PC-9 (cell line): ENCODE measurements around the gene LHX6. TPM values are rescaled to one million over a fixed set of nuclear protein-coding genes. Genes with fewer than 3 reads are reported as not detected.

Experiments used
- BruUV-seq: library from RNA; stranded (reverse); fragments of 400-500 nt; replicated peaks from 2 replicates; lab custom pipeline; 2021; lab: Mats Ljungman, UMichigan
- CTCF ChIA-PET: fragments of 300-600 bp; sonication (Branson Sonifier 250); formaldehyde crosslinking; loops from one replicate; lab custom pipeline; 2022; ENCODE audit warnings: antibody characterized with exemption; lab: Charles Lee
- POLR2A ChIA-PET: fragments of 300-600 bp; sonication (Branson Sonifier 250); formaldehyde crosslinking; loops from one replicate; lab custom pipeline; 2022; ENCODE audit warnings: antibody characterized with exemption; ENCODE audit not compliant: unreplicated experiment; lab: Charles Lee
- DNase-seq, 2 experiments: peaks; one replicate each; pipeline versions ENCODE4 v3.0.0 to v3.0.0-alpha.2; 2015 to 2022; ENCODE audit warnings: mixed read lengths in 1 of 2
- H2AFZ ChIP-seq: fragments of 200-600 bp; sonication (generic); 2 replicates; pipeline ENCODE4 v1.8.1; 2017; ENCODE audit warnings: antibody characterized with exemption
- H3F3A ChIP-seq: fragments of 200-600 bp; sonication (generic); 2 replicates; pipeline ENCODE4 v1.8.1; 2017; ENCODE audit warnings: antibody characterized with exemption, mild to moderate bottlenecking, low read depth; ENCODE audit not compliant: insufficient read depth
- H3K27ac ChIP-seq: fragments of 200-600 bp; sonication (generic); 2 replicates; pipeline ENCODE4 v1.6.1; 2016; ENCODE audit warnings: mixed run types
- H3K27me3 ChIP-seq: fragments of 200-600 bp; sonication (generic); 2 replicates; pipeline ENCODE4 v1.6.1; 2016; ENCODE audit warnings: low read depth, mixed run types; ENCODE audit not compliant: insufficient read depth
- H3K36me3 ChIP-seq: fragments of 200-600 bp; sonication (generic); 2 replicates; pipeline ENCODE4 v1.6.1; 2016; ENCODE audit warnings: low read depth, mixed run types
- H3K4me1 ChIP-seq: fragments of 200-600 bp; sonication (generic); replicated peaks from 2 replicates; pipeline ENCODE4 v1.6.1; 2016; ENCODE audit warnings: mixed run types; ENCODE audit not compliant: insufficient read depth
- H3K4me2 ChIP-seq: fragments of 200-600 bp; sonication (generic); 2 replicates; pipeline ENCODE4 v1.6.1; 2017; ENCODE audit warnings: mixed run types
- H3K4me3 ChIP-seq: fragments of 200-600 bp; sonication (generic); 2 replicates; pipeline ENCODE4 v1.6.1; 2016; ENCODE audit warnings: mixed run types
- H3K79me2 ChIP-seq: fragments of 200-600 bp; sonication (generic); 2 replicates; pipeline ENCODE4 v1.6.1; 2017; ENCODE audit warnings: low read depth, mixed run types
- H3K9me2 ChIP-seq: fragments of 200-600 bp; sonication (generic); 2 replicates; pipeline ENCODE4 v1.8.1; 2017; ENCODE audit warnings: mild to moderate bottlenecking; ENCODE audit not compliant: insufficient read depth
- H3K9me3 ChIP-seq: fragments of 200-600 bp; sonication (generic); 2 replicates; pipeline ENCODE4 v1.8.1; 2016; ENCODE audit warnings: low read depth; ENCODE audit not compliant: insufficient read depth
- H4K20me1 ChIP-seq: fragments of 200-600 bp; sonication (generic); 2 replicates; pipeline ENCODE4 v1.8.1; 2017; ENCODE audit not compliant: insufficient read depth
- EZH2 ChIP-seq: fragments of 200-600 bp; sonication (generic); IDR thresholded peaks from 2 replicates; pipeline ENCODE4 v1.8.0; 2017; ENCODE audit warnings: antibody characterized with exemption, low read depth
- intact Hi-C: fragments of 100-400 bp; cut with micrococcal nuclease; formaldehyde crosslinking; loops from one replicate; pipeline ENCODE4 v1.10.0; 2022; ENCODE audit not compliant: unreplicated experiment
- total RNA-seq: library from RNA; stranded (reverse); gene quantifications from 2 replicates; pipeline ENCODE4 v1.2.3, GENCODE V29; 2021
- TF ChIP-seq, protein P1 (sequence below): fragments of 200-600 bp; sonication (generic); conservative IDR thresholded peaks from 2 replicates; pipeline ENCODE4 v1.6.1; 2017; ENCODE audit warnings: mixed run types, antibody characterized with exemption, mild to moderate bottlenecking, moderate library complexity

LHX6 gene
- total RNA-seq, 1 experiment from 2014 or later, result not detected

DNA sequence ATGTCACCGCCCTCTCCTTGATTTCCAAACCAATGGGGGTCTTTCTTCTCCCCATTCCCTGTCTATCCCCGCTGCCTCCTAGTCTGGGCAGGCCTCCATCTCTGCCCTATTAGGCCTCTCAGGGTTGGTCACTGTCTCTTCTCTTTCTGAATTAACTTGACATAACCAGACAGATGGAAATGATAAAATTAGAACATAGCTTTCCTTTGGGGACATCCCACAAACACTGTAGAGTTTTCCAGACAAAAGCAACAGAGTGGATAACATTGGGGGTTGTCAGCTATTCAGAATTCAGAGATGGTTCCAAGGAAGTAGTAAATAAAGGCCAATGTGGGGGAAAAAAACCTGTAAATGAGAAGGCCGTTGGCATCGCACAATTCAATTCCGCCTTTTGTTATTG lies 24.7 kb downstream of the LHX6 start:
- H3K27me3 ChIP-seq, result peaks cover 29% of the 10 kb centered on the region
- ChIA-PET POLR2A (no interaction called here), CTCF (no interaction called here)
- DNase-seq, result no peak
- no TSS peak for BruUV-seq
- no peaks in the 10 kb centered on the region for H3K4me1 ChIP-seq
- no peaks in the 10 kb centered on the region for H3K79me2 ChIP-seq
- H3K27ac ChIP-seq, result no peak overlapping the region
- no peak for TF ChIP-seq EZH2
- TF ChIP-seq, protein P1, sequence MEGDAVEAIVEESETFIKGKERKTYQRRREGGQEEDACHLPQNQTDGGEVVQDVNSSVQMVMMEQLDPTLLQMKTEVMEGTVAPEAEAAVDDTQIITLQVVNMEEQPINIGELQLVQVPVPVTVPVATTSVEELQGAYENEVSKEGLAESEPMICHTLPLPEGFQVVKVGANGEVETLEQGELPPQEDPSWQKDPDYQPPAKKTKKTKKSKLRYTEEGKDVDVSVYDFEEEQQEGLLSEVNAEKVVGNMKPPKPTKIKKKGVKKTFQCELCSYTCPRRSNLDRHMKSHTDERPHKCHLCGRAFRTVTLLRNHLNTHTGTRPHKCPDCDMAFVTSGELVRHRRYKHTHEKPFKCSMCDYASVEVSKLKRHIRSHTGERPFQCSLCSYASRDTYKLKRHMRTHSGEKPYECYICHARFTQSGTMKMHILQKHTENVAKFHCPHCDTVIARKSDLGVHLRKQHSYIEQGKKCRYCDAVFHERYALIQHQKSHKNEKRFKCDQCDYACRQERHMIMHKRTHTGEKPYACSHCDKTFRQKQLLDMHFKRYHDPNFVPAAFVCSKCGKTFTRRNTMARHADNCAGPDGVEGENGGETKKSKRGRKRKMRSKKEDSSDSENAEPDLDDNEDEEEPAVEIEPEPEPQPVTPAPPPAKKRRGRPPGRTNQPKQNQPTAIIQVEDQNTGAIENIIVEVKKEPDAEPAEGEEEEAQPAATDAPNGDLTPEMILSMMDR, result no peak
- H4K20me1 ChIP-seq, result no peaks in the 10 kb centered on the region
- no peaks in the 10 kb centered on the region for H3K9me3 ChIP-seq
- H3K4me2 ChIP-seq, result no peak overlapping the region
- no peak overlapping the region for H2AFZ ChIP-seq
- no peaks in the 10 kb centered on the region for H3K9me2 ChIP-seq
- H3K4me3 ChIP-seq, result no peak overlapping the region
- no peaks in the 10 kb centered on the region for H3F3A ChIP-seq
- intact Hi-C loops, result no loop called here
- no peaks in the 10 kb centered on the region for H3K36me3 ChIP-seq

DNA sequence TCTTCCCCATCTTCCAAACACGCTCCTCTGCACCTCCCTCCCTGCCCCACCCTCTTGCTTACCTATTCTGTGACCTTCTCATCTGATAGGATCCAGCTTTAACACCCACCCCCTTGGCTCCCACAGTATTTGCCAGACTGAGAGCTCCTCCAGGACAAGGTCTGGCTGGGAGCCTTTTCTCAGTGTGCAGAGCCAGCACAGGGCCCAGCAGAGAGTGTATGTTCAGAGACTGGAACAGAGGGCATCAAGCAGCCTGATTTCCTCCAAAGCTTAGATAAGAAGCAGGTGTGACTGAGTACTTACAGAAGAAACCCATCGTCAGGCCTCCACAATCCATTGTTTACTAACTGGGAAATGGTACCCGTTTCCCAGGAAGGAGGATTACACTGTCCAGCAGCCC lies 26.6 kb downstream of the LHX6 start:
- H3K27ac ChIP-seq, result no peak overlapping the region
- no peaks in the 10 kb centered on the region for H3K9me2 ChIP-seq
- H4K20me1 ChIP-seq, result no peaks in the 10 kb centered on the region
- intact Hi-C loops, result no loop called here
- no peaks in the 10 kb centered on the region for H3K79me2 ChIP-seq
- H3K4me3 ChIP-seq, result no peak overlapping the region
- TF ChIP-seq EZH2, result no peak
- TF ChIP-seq, protein P1, result no peak
- no peaks in the 10 kb centered on the region for H3K9me3 ChIP-seq
- no peak overlapping the region for H3K4me2 ChIP-seq
- H3K4me1 ChIP-seq, result no peaks in the 10 kb centered on the region
- no peaks in the 10 kb centered on the region for H3K36me3 ChIP-seq
- ChIA-PET CTCF (no interaction called here), POLR2A (no interaction called here)
- no TSS peak for BruUV-seq
- H3F3A ChIP-seq, result no peaks in the 10 kb centered on the region
- no peak overlapping the region for H2AFZ ChIP-seq
- DNase-seq, result no peak
- H3K27me3 ChIP-seq, result peaks cover 29% of the 10 kb centered on the region

DNA sequence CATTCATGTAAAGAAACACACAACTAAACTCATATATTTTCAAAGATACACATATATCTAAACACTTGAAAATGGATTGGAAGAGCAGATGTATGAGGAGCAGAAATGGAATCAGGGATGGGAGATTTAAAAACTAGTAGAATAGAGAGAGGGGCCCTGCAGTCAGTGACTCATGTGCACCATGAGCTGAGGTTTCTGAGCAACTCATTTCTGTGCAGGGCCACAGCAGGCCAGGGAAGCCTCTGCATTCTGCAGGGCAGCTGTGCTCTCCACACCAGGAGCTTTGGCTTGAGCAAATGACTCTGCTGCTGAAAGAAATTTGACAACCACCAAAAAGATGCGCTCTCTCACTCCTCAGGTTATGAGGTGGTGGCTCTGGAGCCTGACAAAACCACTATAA lies 27.1 kb downstream of the LHX6 start:
- H3K36me3 ChIP-seq, result no peaks in the 10 kb centered on the region
- no peak for TF ChIP-seq EZH2
- TF ChIP-seq, protein P1, result no peak
- H3K4me1 ChIP-seq, result no peaks in the 10 kb centered on the region
- no peaks in the 10 kb centered on the region for H3K9me3 ChIP-seq
- H2AFZ ChIP-seq, result no peak overlapping the region
- no peaks in the 10 kb centered on the region for H3K79me2 ChIP-seq
- POLR2A ChIA-PET, result no interaction called here
- DNase-seq, result no peak
- intact Hi-C loops, result no loop called here
- no peak overlapping the region for H3K27ac ChIP-seq
- H3K9me2 ChIP-seq, result no peaks in the 10 kb centered on the region
- no peaks in the 10 kb centered on the region for H3F3A ChIP-seq
- CTCF ChIA-PET, result no interaction called here
- peaks cover 30% of the 10 kb centered on the region for H3K27me3 ChIP-seq
- no peak overlapping the region for H3K4me3 ChIP-seq
- H3K4me2 ChIP-seq, result no peak overlapping the region
- no peaks in the 10 kb centered on the region for H4K20me1 ChIP-seq
- BruUV-seq, result no TSS peak
